ENCODE measurements around the gene PDGFA. TPM values are rescaled to one million over a fixed set of nuclear protein-coding genes. Genes with fewer than 3 reads are reported as not detected.

PDGFA gene
- total and polyA plus RNA-seq, 12 donors, result 14.3 to 38.5 (median 24.2) TPM

DNA sequence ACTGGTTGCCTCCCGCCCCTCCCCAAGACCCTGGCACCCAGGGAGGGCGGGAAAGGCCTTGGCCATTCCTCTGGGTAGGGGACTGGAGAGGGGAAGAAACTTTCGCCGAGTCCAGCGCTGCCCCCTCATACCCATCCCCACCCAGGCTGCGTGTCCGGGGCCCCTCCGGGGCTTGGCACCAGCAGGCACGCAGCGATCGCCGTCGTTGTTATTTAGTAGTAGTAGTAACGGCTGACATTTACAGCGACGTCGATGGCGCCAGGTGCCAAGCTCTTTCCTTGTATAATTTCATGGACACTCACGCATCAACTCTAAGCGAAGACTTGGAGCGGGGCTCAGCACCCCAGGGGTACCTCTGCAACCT is 3.3 kb upstream of the PDGFA start:
- Histone ChIP-seq H3K4me1 (peaks cover 14 to 50% (median 36%) of the 10 kb centered on the region in 9 donors), H3K36me3 (no peaks in the 10 kb centered on the region), H3K27ac (peak overlapping the region; percentile 78 to 95 (median 90)), H3K9me3 (peaks cover 0 to 11% (median 0%) of the 10 kb centered on the region in 11 donors), H3K27me3 (peaks cover 0 to 70% (median 26%) of the 10 kb centered on the region in 7 donors), H3K4me3 (peak overlapping the region; percentile 30 to 85 (median 58))
- 19 to 24% methylated on average over 19 to 21 of the region's 21 CpGs for WGBS, 2 donors
- DNase-seq, result no peak
- intact Hi-C loops (cut with DNase I), result loop anchor here in 4 of 10 donors (5.0 to 10.0 kb wide), 4 partner anchors 112 to 209 kb away; no protein-coding TSS in a partner anchor
- ATAC-seq, result no peak
- TF ChIP-seq, protein P1, sequence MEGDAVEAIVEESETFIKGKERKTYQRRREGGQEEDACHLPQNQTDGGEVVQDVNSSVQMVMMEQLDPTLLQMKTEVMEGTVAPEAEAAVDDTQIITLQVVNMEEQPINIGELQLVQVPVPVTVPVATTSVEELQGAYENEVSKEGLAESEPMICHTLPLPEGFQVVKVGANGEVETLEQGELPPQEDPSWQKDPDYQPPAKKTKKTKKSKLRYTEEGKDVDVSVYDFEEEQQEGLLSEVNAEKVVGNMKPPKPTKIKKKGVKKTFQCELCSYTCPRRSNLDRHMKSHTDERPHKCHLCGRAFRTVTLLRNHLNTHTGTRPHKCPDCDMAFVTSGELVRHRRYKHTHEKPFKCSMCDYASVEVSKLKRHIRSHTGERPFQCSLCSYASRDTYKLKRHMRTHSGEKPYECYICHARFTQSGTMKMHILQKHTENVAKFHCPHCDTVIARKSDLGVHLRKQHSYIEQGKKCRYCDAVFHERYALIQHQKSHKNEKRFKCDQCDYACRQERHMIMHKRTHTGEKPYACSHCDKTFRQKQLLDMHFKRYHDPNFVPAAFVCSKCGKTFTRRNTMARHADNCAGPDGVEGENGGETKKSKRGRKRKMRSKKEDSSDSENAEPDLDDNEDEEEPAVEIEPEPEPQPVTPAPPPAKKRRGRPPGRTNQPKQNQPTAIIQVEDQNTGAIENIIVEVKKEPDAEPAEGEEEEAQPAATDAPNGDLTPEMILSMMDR (IDR thresholded peaks at IDR 0.05), result no peak

DNA sequence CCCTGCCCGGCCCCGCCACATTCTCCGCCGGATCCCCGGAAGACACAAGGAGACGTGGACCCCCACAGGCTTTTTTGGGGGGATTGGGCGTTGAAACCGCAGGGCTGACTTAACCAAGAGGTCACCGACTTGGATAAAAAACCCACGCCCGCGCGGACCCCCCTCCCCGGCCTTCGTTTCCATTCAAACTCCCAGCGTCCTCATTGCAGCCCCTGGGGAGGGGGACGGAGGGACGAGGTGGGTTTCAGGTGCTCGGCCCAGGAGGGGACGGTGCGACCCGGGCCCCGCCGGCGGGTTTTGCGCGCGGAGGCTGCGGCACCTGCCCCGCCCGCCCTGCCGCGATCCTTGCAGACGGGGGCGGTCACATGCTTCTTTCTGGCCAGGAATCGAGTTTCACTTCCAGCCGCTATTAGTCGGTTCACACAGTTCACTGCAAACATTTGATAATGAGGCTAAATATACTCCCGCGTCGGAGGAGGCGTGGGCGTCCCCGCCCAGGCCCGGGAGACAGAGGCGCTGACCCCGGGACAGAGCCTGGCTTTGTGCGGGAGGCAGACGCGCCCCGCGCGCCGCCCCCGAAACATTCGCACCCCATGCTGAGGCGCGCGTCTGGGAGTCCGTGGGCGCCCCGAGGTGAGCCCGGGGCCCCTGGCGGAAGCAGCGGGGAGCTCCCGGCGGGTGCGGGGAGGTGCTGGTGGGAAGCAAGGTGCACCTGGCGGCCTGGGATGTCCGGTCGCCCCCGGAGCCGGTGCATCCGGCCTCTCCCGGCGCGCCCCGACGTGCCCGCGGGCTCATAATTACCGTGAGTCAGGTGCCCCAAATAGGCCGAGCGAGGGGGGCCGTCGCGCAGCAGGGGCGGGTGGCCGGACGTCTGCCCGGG is 2.7 kb upstream of the PDGFA start:
- Histone ChIP-seq H3K4me3 (peak overlapping the region; percentile 30 to 85 (median 58)), H3K4me1 (peaks cover 14 to 50% (median 39%) of the 10 kb centered on the region in 9 donors), H3K27ac (peak overlapping the region; percentile 78 to 95 (median 90)), H3K27me3 (peaks cover 0 to 75% (median 26%) of the 10 kb centered on the region in 7 donors), H3K36me3 (no peaks in the 10 kb centered on the region), H3K9me3 (peaks cover 0 to 5% (median 0%) of the 10 kb centered on the region in 11 donors)
- intact Hi-C loops (cut with DNase I), result loop anchor here in 4 of 10 donors (5.0 to 10.0 kb wide), 4 partner anchors 112 to 210 kb away; no protein-coding TSS in a partner anchor
- 1% methylated on average over 80 to 91 of the region's 91 CpGs for WGBS, 2 donors
- ATAC-seq (peak; percentile 47 to 72 (median 60)), DNase-seq (peak; percentile 56 to 78)
- TF ChIP-seq, protein P1 (IDR thresholded peaks at IDR 0.05), result no peak

DNA sequence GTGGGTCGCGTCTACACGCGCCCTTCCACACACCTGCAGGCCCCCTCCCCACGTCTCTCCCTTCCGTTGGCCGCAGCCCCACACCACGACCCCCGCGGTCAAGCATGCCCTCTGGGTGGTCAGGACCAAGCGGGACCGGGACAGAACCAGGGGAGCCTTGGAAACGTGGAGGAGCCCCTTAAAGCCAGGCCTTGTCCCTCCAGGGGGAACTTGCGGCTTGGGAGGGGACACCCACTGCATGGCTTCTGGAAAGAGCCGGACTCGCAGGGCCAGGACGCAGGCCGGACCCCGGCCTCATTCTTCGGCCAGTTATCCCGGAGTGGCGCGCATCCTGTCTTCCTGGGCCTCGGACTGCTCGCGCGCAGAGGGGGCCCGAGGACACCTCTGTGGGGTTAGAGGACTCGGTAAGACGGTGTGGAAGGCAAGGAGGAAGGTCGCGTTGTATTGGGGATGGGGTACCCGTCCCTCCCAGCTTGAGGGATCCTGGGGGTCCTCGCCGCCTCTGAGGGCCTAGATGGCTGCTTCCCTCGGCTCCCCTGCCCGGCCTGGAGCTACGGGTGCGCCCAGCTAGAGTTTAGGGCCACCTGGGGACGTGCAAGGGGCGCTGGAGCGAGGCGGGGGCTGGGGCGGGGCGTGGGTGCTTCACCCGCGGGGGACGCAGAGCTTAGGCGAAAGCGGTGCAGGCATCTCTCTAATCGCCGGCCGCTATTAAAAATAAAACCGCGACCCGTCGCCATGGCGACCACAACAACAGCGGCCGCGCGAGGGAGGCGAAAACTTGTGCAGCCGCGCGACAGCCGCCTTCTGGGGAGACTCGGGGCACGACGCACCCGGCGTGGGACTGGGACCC is 1.8 kb upstream of the PDGFA start:
- peaks cover 0 to 84% (median 26%) of the 10 kb centered on the region in 7 donors for H3K27me3 ChIP-seq
- TF ChIP-seq, protein P1 (IDR thresholded peaks at IDR 0.05), result peak in 1 of 9 donors; percentile 23
- peak overlapping the region in 9 of 10 donors; percentile 52 to 85 (median 60) for H3K4me3 ChIP-seq
- H3K36me3 ChIP-seq, result no peaks in the 10 kb centered on the region
- 14% methylated on average over 72 of the region's 72 CpGs for WGBS, 2 donors
- peak; percentile 82 to 84 for DNase-seq
- ATAC-seq, result peak; percentile 14 to 51 (median 41)
- H3K9me3 ChIP-seq, result no peaks in the 10 kb centered on the region
- intact Hi-C loops (cut with DNase I), result loop anchor here in 4 of 10 donors (5.0 to 10.0 kb wide), 4 partner anchors 113 to 211 kb away; no protein-coding TSS in a partner anchor
- peak overlapping the region; percentile 78 to 95 (median 90) for H3K27ac ChIP-seq
- peaks cover 16 to 53% (median 42%) of the 10 kb centered on the region in 9 donors for H3K4me1 ChIP-seq
